GM21528 (cell line): ENCODE measurements around the gene CRACR2B.
A peak's percentile ranks its signal among the peaks of the same experiment; 100 is the strongest.

Experiments used
- ATAC-seq: cut with Tn5 transposase; IDR thresholded peaks from one replicate; pipeline ENCODE4 v1.9.1; 2021; ENCODE audit warnings: mild to moderate bottlenecking, moderate library complexity; ENCODE audit not compliant: unreplicated experiment, low FRiP score

CRACR2B gene

GRCh38 chr11:837189-837989, 9.7 kb downstream of the CRACR2B start:
- no peak for ATAC-seq

GRCh38 chr11:837990-838307, 10.2 kb downstream of the CRACR2B start:
- no peak for ATAC-seq

GRCh38 chr11:838441-839279, 10.9 kb downstream of the CRACR2B start:
- ATAC-seq: no peak

- ATAC-seq: no peak
Observed at GRCh38 chr11:839280-839623, 11.5 kb downstream of the CRACR2B start.

- ATAC-seq: no peak
Observed at GRCh38 chr11:839875-840617, 12.3 kb downstream of the CRACR2B start.

- peak; percentile 30 for ATAC-seq
Observed at GRCh38 chr11:841981-842369, 14.3 kb downstream of the CRACR2B start.

- ATAC-seq: peak; percentile 57
Observed at GRCh38 chr11:842370-843002, 14.8 kb downstream of the CRACR2B start, which contains the start of the genes POLR2L and TSPAN4. TSS of gene POLR2L (minus strand) at chr11:842529. CDS start at chr11:842508, 21 bp downstream. TSS of gene TSPAN4 (plus strand) at chr11:842852. CDS start at chr11:850305, 7,453 bp downstream.

- ATAC-seq: peak; percentile 1
Observed at GRCh38 chr11:843086-843734, 15.5 kb downstream of the CRACR2B start.

GRCh38 chr11:843818-844692, 16.3 kb downstream of the CRACR2B start:
- no peak for ATAC-seq

- ATAC-seq: no peak
Observed at GRCh38 chr11:844693-845644, 17.2 kb downstream of the CRACR2B start.

GRCh38 chr11:845872-846495, 18.3 kb downstream of the CRACR2B start:
- ATAC-seq: no peak

GRCh38 chr11:846496-847098, 18.9 kb downstream of the CRACR2B start:
- ATAC-seq: no peak

GRCh38 chr11:847876-848275, 20.2 kb downstream of the CRACR2B start:
- no peak for ATAC-seq

- no peak for ATAC-seq
Observed at GRCh38 chr11:848380-848931, 20.7 kb downstream of the CRACR2B start.

- no peak for ATAC-seq
Observed at GRCh38 chr11:849104-849824, 21.5 kb downstream of the CRACR2B start.
